ENCODE results near the gene C11orf87.

The C11orf87 gene

GRCh38 chr11:109421981-109422869 is at the start of gene C11orf87:
Gene C11orf87 (plus strand): TSS chr11:109422190. CDS start chr11:109423634, 1,444 bp downstream.
- DNase-seq (ENCODE audit: low read depth, low spot score): peak; percentile 63

GRCh38 chr11:109374032-109374431 is 48.0 kb upstream of the C11orf87 start:
- DNase-seq (ENCODE audit: low read depth, low spot score): no peak

GRCh38 chr11:109374441-109374840 is 47.5 kb upstream of the C11orf87 start:
- no peak for DNase-seq (ENCODE audit: low read depth, low spot score)

GRCh38 chr11:109377039-109377742 is 44.8 kb upstream of the C11orf87 start:
- DNase-seq (ENCODE audit: low read depth, low spot score): no peak

- DNase-seq (ENCODE audit: low read depth, low spot score): no peak
These were observed 44.0 kb upstream of the C11orf87 start for GRCh38 chr11:109378034-109378433.

- no peak for DNase-seq (ENCODE audit: low read depth, low spot score)
These were observed 38.7 kb upstream of the C11orf87 start for GRCh38 chr11:109383306-109383705.

- DNase-seq (ENCODE audit: low read depth, low spot score): no peak
These were observed 37.1 kb upstream of the C11orf87 start for GRCh38 chr11:109384873-109385272.

GRCh38 chr11:109388982-109389381 is 33.0 kb upstream of the C11orf87 start:
- no peak for DNase-seq (ENCODE audit: low read depth, low spot score)

- no peak for DNase-seq (ENCODE audit: low read depth, low spot score)
These were observed 31.2 kb upstream of the C11orf87 start for GRCh38 chr11:109390752-109391151.

GRCh38 chr11:109401545-109401944 is 20.4 kb upstream of the C11orf87 start:
- no peak for DNase-seq (ENCODE audit: low read depth, low spot score)

- DNase-seq (ENCODE audit: low read depth, low spot score): peak; percentile 25
These were observed 16.3 kb upstream of the C11orf87 start for GRCh38 chr11:109405671-109406070.

GRCh38 chr11:109416601-109417000 is 5.4 kb upstream of the C11orf87 start:
- DNase-seq (ENCODE audit: low read depth, low spot score): no peak

GRCh38 chr11:109422870-109423465 is 978 bp downstream of the C11orf87 start:
- peak; percentile 70 for DNase-seq (ENCODE audit: low read depth, low spot score)

GRCh38 chr11:109423466-109424190 is 1.6 kb downstream of the C11orf87 start:
- peak; percentile 37 for DNase-seq (ENCODE audit: low read depth, low spot score)

- peak; percentile 63 for DNase-seq (ENCODE audit: low read depth, low spot score)
These were observed 2.9 kb downstream of the C11orf87 start for GRCh38 chr11:109424901-109425300.

GRCh38 chr11:109425554-109425953 is 3.6 kb downstream of the C11orf87 start:
- no peak for DNase-seq (ENCODE audit: low read depth, low spot score)

- DNase-seq (ENCODE audit: low read depth, low spot score): no peak
These were observed 4.7 kb downstream of the C11orf87 start for GRCh38 chr11:109426442-109427240.

- DNase-seq (ENCODE audit: low read depth, low spot score): peak; percentile 6
These were observed 10.1 kb downstream of the C11orf87 start for GRCh38 chr11:109432105-109432504.

GRCh38 chr11:109433753-109434256 is 11.8 kb downstream of the C11orf87 start:
- no peak for DNase-seq (ENCODE audit: low read depth, low spot score)

GRCh38 chr11:109435121-109435742 is 13.2 kb downstream of the C11orf87 start:
- DNase-seq (ENCODE audit: low read depth, low spot score): peak; percentile 77
